Measurements from ENCODE around the gene FBXO10. TPM values are rescaled to one million over a fixed set of nuclear protein-coding genes. Genes with fewer than 3 reads are reported as not detected.
"Not testable (repeated sequence)": the region's sequence is repeated elsewhere in the genome, so short reads cannot be mapped to it uniquely, and the experiment has no call there.

FBXO10 gene
- total and polyA plus RNA-seq, 8 donors = 8.0 to 12.0 (median 9.9) TPM

GRCh38 chr9:37611014-37611413, 34.8 kb upstream of the FBXO10 start:
- Histone ChIP-seq H3K36me3 (no peaks in the 10 kb centered on the region), H3K27ac (no peak overlapping the region), H3K27me3 (peaks cover 0 to 8% of the 10 kb centered on the region in 2 donors), H3K4me1 (no peaks in the 10 kb centered on the region), H3K9me3 (no peaks in the 10 kb centered on the region), H3K4me3 (no peak overlapping the region)
- DNase-seq = no peak
- intact Hi-C loops (cut with DNase I) = no loop called here
- ATAC-seq = no peak
- TF ChIP-seq CTCF (IDR thresholded peaks at IDR 0.05) = no peak

- no peak for TF ChIP-seq CTCF (IDR thresholded peaks at IDR 0.05)
- Histone ChIP-seq H3K27me3 (peaks cover 0 to 17% of the 10 kb centered on the region in 2 donors), H3K4me1 (no peaks in the 10 kb centered on the region), H3K36me3 (no peaks in the 10 kb centered on the region), H3K4me3 (no peak overlapping the region), H3K9me3 (no peaks in the 10 kb centered on the region), H3K27ac (no peak overlapping the region)
- ATAC-seq (no peak), DNase-seq (no peak)
- intact Hi-C loops (cut with DNase I) = no loop called here
These were observed 33.7 kb upstream of the FBXO10 start for GRCh38 chr9:37609735-37610397.

GRCh38 chr9:37608250-37608649, 32.1 kb upstream of the FBXO10 start:
- peaks cover 2 to 17% of the 10 kb centered on the region in 2 donors for H3K27me3 ChIP-seq
- no peaks in the 10 kb centered on the region for H3K4me1 ChIP-seq
- no peak for TF ChIP-seq CTCF (IDR thresholded peaks at IDR 0.05)
- no peaks in the 10 kb centered on the region for H3K36me3 ChIP-seq
- intact Hi-C loops (cut with DNase I) = no loop called here
- no peak overlapping the region for H3K4me3 ChIP-seq
- H3K27ac ChIP-seq = no peak overlapping the region
- DNase-seq = no peak
- H3K9me3 ChIP-seq = no peaks in the 10 kb centered on the region
- ATAC-seq = no peak

GRCh38 chr9:37604296-37604695, 28.1 kb upstream of the FBXO10 start:
- H3K9me3 ChIP-seq = no peaks in the 10 kb centered on the region
- peaks cover 2 to 31% of the 10 kb centered on the region in 2 donors for H3K27me3 ChIP-seq
- no peak overlapping the region for H3K27ac ChIP-seq
- TF ChIP-seq CTCF (IDR thresholded peaks at IDR 0.05) = no peak
- no peaks in the 10 kb centered on the region for H3K36me3 ChIP-seq
- no peak for DNase-seq
- intact Hi-C loops (cut with DNase I) = no loop called here
- no peak overlapping the region for H3K4me3 ChIP-seq
- no peak for ATAC-seq
- H3K4me1 ChIP-seq = no peaks in the 10 kb centered on the region

- Histone ChIP-seq H3K27ac (no peak overlapping the region), H3K9me3 (no peaks in the 10 kb centered on the region), H3K4me1 (no peaks in the 10 kb centered on the region), H3K36me3 (no peaks in the 10 kb centered on the region), H3K27me3 (peaks cover 2 to 31% of the 10 kb centered on the region in 2 donors), H3K4me3 (no peak overlapping the region)
- DNase-seq = peak in 1 of 4 donors; percentile 35
- intact Hi-C loops (cut with DNase I) = no loop called here
- no peak for TF ChIP-seq CTCF (IDR thresholded peaks at IDR 0.05)
- ATAC-seq = peak; percentile 77
These were observed 26.6 kb upstream of the FBXO10 start for GRCh38 chr9:37602817-37603216.

- DNase-seq; H3K4me1 ChIP-seq; ATAC-seq; intact Hi-C loops (cut with DNase I); H3K9me3 ChIP-seq; H3K4me3 ChIP-seq; H3K36me3 ChIP-seq; H3K27ac ChIP-seq: not testable (repeated sequence)
- H3K27me3 ChIP-seq = peaks cover 2 to 38% of the 10 kb centered on the region in 2 donors
These were observed 25.9 kb upstream of the FBXO10 start for GRCh38 chr9:37602061-37602460.

Measured in left lung (tissue), 10 donors.